Nephron progenitor cell (in vitro differentiated cells): Measurements from ENCODE around the gene CCDC9.
A peak's percentile ranks its signal among the peaks of the same experiment; 100 is the strongest.

Experiments
- DNase-seq: peaks from one replicate; pipeline ENCODE4 v3.0.0; 2021
- H3K27ac Mint-ChIP-seq: 2 replicates; pipeline ENCODE4 v1.8.0; 2021; ENCODE audit warnings: mild to moderate bottlenecking, moderate library complexity, mixed read lengths
- H3K27me3 Mint-ChIP-seq: 2 replicates; pipeline ENCODE4 v1.8.0; 2021; ENCODE audit warnings: mild to moderate bottlenecking, low read depth, mixed read lengths; ENCODE audit not compliant: poor library complexity
- H3K36me3 Mint-ChIP-seq: 2 replicates; pipeline ENCODE4 v1.8.0; 2021; ENCODE audit warnings: low read depth, mixed read lengths
- H3K4me1 Mint-ChIP-seq: 2 replicates; pipeline ENCODE4 v1.8.0; 2021; ENCODE audit warnings: mixed read lengths
- H3K4me3 Mint-ChIP-seq: 2 replicates; pipeline ENCODE4 v1.8.0; 2021; ENCODE audit warnings: mild to moderate bottlenecking, moderate library complexity, mixed read lengths
- H3K9me3 Mint-ChIP-seq: 2 replicates; pipeline ENCODE4 v1.8.0; 2021; ENCODE audit warnings: mild to moderate bottlenecking, moderate library complexity, mixed read lengths
- CTCF ChIP-seq: fragments of 200-600 bp; sonication (generic); IDR thresholded peaks from 2 replicates; pipeline ENCODE4 v1.5.0; 2021; ENCODE audit warnings: antibody characterized with exemption

The CCDC9 gene

DNA sequence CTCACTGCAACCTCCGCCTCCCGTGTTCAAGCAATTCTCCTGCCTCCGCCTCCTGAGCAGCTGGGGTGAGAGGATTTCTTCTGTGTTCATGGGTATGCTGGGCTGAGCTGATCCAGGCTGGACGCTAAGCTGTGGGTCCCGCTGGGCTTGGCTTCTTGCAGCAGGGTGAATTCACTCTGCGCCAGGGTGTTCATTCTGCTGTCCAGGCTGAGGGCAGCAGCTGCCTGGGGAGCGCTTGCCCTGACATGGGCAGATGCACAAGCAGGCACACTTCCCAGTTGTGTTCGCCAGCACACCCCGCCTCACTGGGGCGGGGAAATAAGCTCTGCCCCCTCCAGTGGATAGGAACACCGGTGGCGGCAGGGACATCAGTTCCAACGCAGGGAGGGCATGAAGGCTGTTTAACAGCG is 11.0 kb downstream of the CCDC9 start:
- peaks cover 7% of the 10 kb centered on the region for H3K27me3 Mint-ChIP-seq
- no peak for DNase-seq
- peaks cover 62% of the 10 kb centered on the region for H3K36me3 Mint-ChIP-seq
- H3K27ac Mint-ChIP-seq: no peak overlapping the region
- peaks cover 19% of the 10 kb centered on the region for H3K4me1 Mint-ChIP-seq
- TF ChIP-seq CTCF: no peak
- no peak overlapping the region for H3K4me3 Mint-ChIP-seq
- no peaks in the 10 kb centered on the region for H3K9me3 Mint-ChIP-seq

- Mint-ChIP-seq H3K4me3 (no peak overlapping the region), H3K4me1 (peaks cover 25% of the 10 kb centered on the region), H3K9me3 (no peaks in the 10 kb centered on the region), H3K27ac (no peak overlapping the region), H3K27me3 (peaks cover 10% of the 10 kb centered on the region), H3K36me3 (peaks cover 55% of the 10 kb centered on the region)
- no peak for TF ChIP-seq CTCF
- DNase-seq: no peak
Observed at GRCh38 chr19:47268028-47268427, 11.7 kb downstream of the CCDC9 start.

GRCh38 chr19:47269596-47269995 is 13.3 kb downstream of the CCDC9 start:
- no peak overlapping the region for H3K27ac Mint-ChIP-seq
- peaks cover 46% of the 10 kb centered on the region for H3K36me3 Mint-ChIP-seq
- H3K4me1 Mint-ChIP-seq: peaks cover 26% of the 10 kb centered on the region
- no peak for TF ChIP-seq CTCF
- peaks cover 10% of the 10 kb centered on the region for H3K27me3 Mint-ChIP-seq
- no peaks in the 10 kb centered on the region for H3K9me3 Mint-ChIP-seq
- no peak overlapping the region for H3K4me3 Mint-ChIP-seq
- DNase-seq: no peak

DNA sequence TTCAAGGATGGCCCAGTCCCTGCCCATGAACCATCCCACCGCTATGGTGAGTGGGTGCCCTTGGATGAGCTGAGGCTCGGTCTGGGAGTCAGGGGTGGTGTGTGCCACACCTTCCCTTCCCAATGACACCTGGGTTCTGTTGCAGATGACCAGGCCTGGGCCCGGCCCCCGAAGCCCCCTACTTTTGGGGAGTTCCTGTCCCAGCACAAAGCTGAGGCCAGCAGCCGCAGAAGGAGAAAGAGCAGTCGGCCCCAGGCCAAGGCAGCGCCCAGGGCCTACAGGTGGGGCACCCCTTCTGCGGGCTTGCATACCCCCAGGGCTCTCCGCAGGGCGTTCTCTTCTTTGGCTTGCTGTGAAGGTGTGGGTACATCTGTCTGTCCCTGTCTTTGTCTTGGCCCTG is 14.1 kb downstream of the CCDC9 start:
- Mint-ChIP-seq H3K27me3 (peaks cover 13% of the 10 kb centered on the region), H3K36me3 (peaks cover 42% of the 10 kb centered on the region)

GRCh38 chr19:47271949-47272348 is 15.6 kb downstream of the CCDC9 start:
- Mint-ChIP-seq H3K4me1 (peaks cover 38% of the 10 kb centered on the region), H3K27ac (peak overlapping the region; percentile 58), H3K36me3 (peaks cover 35% of the 10 kb centered on the region), H3K27me3 (peaks cover 22% of the 10 kb centered on the region), H3K4me3 (peak overlapping the region; percentile 89), H3K9me3 (no peaks in the 10 kb centered on the region)
- no peak for DNase-seq
- TF ChIP-seq CTCF: no peak

More for the DNA sequence above, 14.1 kb downstream of the CCDC9 start:
- H3K4me3 Mint-ChIP-seq: no peak overlapping the region
- no peak for DNase-seq
- no peak overlapping the region for H3K27ac Mint-ChIP-seq
- no peak for TF ChIP-seq CTCF
- H3K9me3 Mint-ChIP-seq: no peaks in the 10 kb centered on the region
- H3K4me1 Mint-ChIP-seq: peaks cover 28% of the 10 kb centered on the region

GRCh38 chr19:47272448-47273312 is 16.4 kb downstream of the CCDC9 start:
- Mint-ChIP-seq H3K27ac (peak overlapping the region; percentile 58), H3K27me3 (peaks cover 22% of the 10 kb centered on the region), H3K4me1 (peaks cover 40% of the 10 kb centered on the region), H3K36me3 (peaks cover 31% of the 10 kb centered on the region), H3K9me3 (no peaks in the 10 kb centered on the region), H3K4me3 (peak overlapping the region; percentile 89)
- DNase-seq: no peak
- no peak for TF ChIP-seq CTCF
